HepG2 (cell line): ENCODE measurements around the gene NRDC. TPM values are rescaled to one million over a fixed set of nuclear protein-coding genes. Genes with fewer than 3 reads are reported as not detected.
A peak's percentile ranks its signal among the peaks of the same experiment; 100 is the strongest.

Experiments
- GTF3A ChIP-seq: sonication (generic); formaldehyde crosslinking; conservative IDR thresholded peaks from 2 replicates; pipeline ENCODE4 v1.4.0; 2020; ENCODE audit warnings: mild to moderate bottlenecking, missing genetic modification reagents
- HNRNPK ChIP-seq: fragments of 200-400 bp; formaldehyde crosslinking; IDR thresholded peaks from 2 replicates; pipeline ENCODE4 v1.6.1; 2018; ENCODE audit warnings: low read length, low read depth, moderate library complexity, mild to moderate bottlenecking; ENCODE audit not compliant: poor library complexity, severe bottlenecking
- JUN ChIP-seq: sonication (generic); formaldehyde crosslinking; IDR thresholded peaks from 2 replicates; pipeline ENCODE4 v1.4.0; 2020; ENCODE audit warnings: mild to moderate bottlenecking, missing genetic modification reagents
- JUNB ChIP-seq: sonication (generic); formaldehyde crosslinking; IDR thresholded peaks from 2 replicates; pipeline ENCODE4 v1.8.0; 2022; ENCODE audit warnings: missing genetic modification reagents, mild to moderate bottlenecking, borderline replicate concordance
- KLF6 ChIP-seq: IDR thresholded peaks from 2 replicates; pipeline ENCODE4 v1.8.0; 2016; ENCODE audit warnings: missing biosample characterization, missing genetic modification reagents
- MIER3 ChIP-seq: IDR thresholded peaks from 2 replicates; pipeline ENCODE4 v1.6.1; 2016; ENCODE audit warnings: missing compliant biosample characterization, borderline replicate concordance
- MTF1 ChIP-seq: sonication (generic); formaldehyde crosslinking; IDR thresholded peaks from 2 replicates; pipeline ENCODE4 v1.5.0; 2020; ENCODE audit warnings: missing genetic modification reagents
- NCOA5 ChIP-seq: sonication (generic); formaldehyde crosslinking; IDR thresholded peaks from 2 replicates; pipeline ENCODE4 v1.4.0; 2020; ENCODE audit warnings: missing genetic modification reagents
- POGK ChIP-seq: sonication (generic); formaldehyde crosslinking; conservative IDR thresholded peaks from 2 replicates; pipeline ENCODE4 v1.8.0; 2022; ENCODE audit warnings: mild to moderate bottlenecking, moderate library complexity, missing genetic modification reagents
- TAF15 ChIP-seq: fragments of 200-400 bp; formaldehyde crosslinking; IDR thresholded peaks from one replicate; pipeline ENCODE4 v1.6.1; 2018; ENCODE audit warnings: mild to moderate bottlenecking, low read depth, low read length; ENCODE audit not compliant: poor library complexity, severe bottlenecking
- TBX2 ChIP-seq: sonication (generic); formaldehyde crosslinking; IDR thresholded peaks from 2 replicates; pipeline ENCODE4 v1.5.0; 2020; ENCODE audit warnings: missing genetic modification reagents, mild to moderate bottlenecking, borderline replicate concordance
- TEF ChIP-seq: sonication (generic); formaldehyde crosslinking; IDR thresholded peaks from 2 replicates; pipeline ENCODE4 v1.5.0; 2020; ENCODE audit warnings: missing genetic modification reagents
- YEATS2 ChIP-seq: sonication (generic); formaldehyde crosslinking; IDR thresholded peaks from 2 replicates; pipeline ENCODE4 v1.4.0; 2020; ENCODE audit warnings: missing genetic modification reagents, borderline replicate concordance
- ZBED4 ChIP-seq: sonication (generic); formaldehyde crosslinking; IDR thresholded peaks from 2 replicates; pipeline ENCODE4 v1.4.0; 2020; ENCODE audit warnings: missing genetic modification reagents, borderline replicate concordance
- ZNF274 ChIP-seq: sonication (generic); formaldehyde crosslinking; IDR thresholded peaks from 2 replicates; pipeline ENCODE4 v1.5.1; 2020; ENCODE audit warnings: mild to moderate bottlenecking, missing genetic modification reagents
- ZNF572 ChIP-seq: sonication (generic); formaldehyde crosslinking; IDR thresholded peaks from 2 replicates; pipeline ENCODE4 v1.5.1; 2020; ENCODE audit warnings: mild to moderate bottlenecking, missing genetic modification reagents
- ZNF687 ChIP-seq: sonication (generic); formaldehyde crosslinking; IDR thresholded peaks from 2 replicates; pipeline ENCODE4 v1.5.1; 2020; ENCODE audit warnings: mild to moderate bottlenecking, missing genetic modification reagents, moderate library complexity
- ZNF777 ChIP-seq: sonication (generic); formaldehyde crosslinking; IDR thresholded peaks from 2 replicates; pipeline ENCODE4 v1.4.0; 2020; ENCODE audit warnings: missing genetic modification reagents
- polyA plus RNA-seq, 8 experiments: library from polyadenylated mRNA; depleted of rRNA in 3 of 8; stranded (reverse) in 7 of 8; unstranded in 1 of 8; fragments of >200 nt; fragmentation: Illumina TruSeq in 4 of 8; extraction: Trizol in 4 of 8; gene quantifications; 2 replicates each; pipeline versions ENCODE4 v1.2.1 to v1.2.3, GENCODE V29; 2011 to 2016; ENCODE audit warnings: low read depth in 4 of 8, missing spikeins in 1 of 8, mixed read lengths in 1 of 8; ENCODE audit not compliant: insufficient read depth in 1 of 8
- total RNA-seq, 5 experiments: library from RNA; depleted of rRNA; stranded (reverse); fragments of >200 nt; fragmentation: Illumina TruSeq; extraction: Trizol; gene quantifications; 2 replicates each; pipeline ENCODE4 v1.2.3, GENCODE V29; 2016; ENCODE audit warnings: low read depth in 1 of 5

Gene NRDC
- total and polyA plus RNA-seq, 2 of the 13 experiments (the other 11 are each of a cell fraction or from before 2014, with no cell fraction given): 57.6 to 64.9 TPM

- peak; percentile 77; the same call in 1 of the 2 replicates for TF ChIP-seq POGK (CRISPR knock-in tag)
- TF ChIP-seq ZBED4 (CRISPR knock-in tag): no peak; the same call in 1 of the 2 replicates
- TF ChIP-seq MTF1: no peak
- peak; percentile 53; the same call in 1 of the 2 replicates for TF ChIP-seq TBX2 (CRISPR knock-in tag)
- TF ChIP-seq JUNB (CRISPR knock-in tag): no peak
- TF ChIP-seq ZNF572 (CRISPR knock-in tag): no peak
- TF ChIP-seq ZNF777 (CRISPR knock-in tag): peak; percentile 48; the same call in 1 of the 2 replicates
- no peak for TF ChIP-seq NCOA5 (CRISPR knock-in tag)
- peak; percentile 62; the same call in 1 of the 2 replicates for TF ChIP-seq MIER3 (CRISPR knock-in tag)
- TF ChIP-seq ZNF274 (CRISPR knock-in tag): no peak; the same call in none of the 2 replicates
- 0 out of 2 replicates have a peak, but pooled peaks have one; percentile 65 for TF ChIP-seq TEF
- TF ChIP-seq ZNF687 (CRISPR knock-in tag): peak; percentile 88
- TF ChIP-seq YEATS2: peak; percentile 91
- peak; percentile 81 for TF ChIP-seq TAF15
- peak; percentile 80 for TF ChIP-seq HNRNPK
- peak; percentile 54; the same call in 1 of the 2 replicates for TF ChIP-seq KLF6 (CRISPR knock-in tag)
- TF ChIP-seq GTF3A: 0 out of 2 replicates have a peak, but pooled peaks have one; percentile 42
- peak; percentile 15; the same call in 1 of the 2 replicates for TF ChIP-seq JUN (CRISPR knock-in tag)
These were observed at the start of gene NRDC (continued) for GRCh38 chr1:51878616-51879336.
